ENCODE measurements around the gene NIPAL3.
A peak's percentile ranks its signal among the peaks of the same experiment; 100 is the strongest.

The NIPAL3 gene

GRCh38 chr1:24415334-24415909, at the start of gene NIPAL3:
NIPAL3 (plus strand) TSS chr1:24415802; CDS start chr1:24419548, 3,746 bp downstream.
- DNase-seq (ENCODE audit: low read depth in 2 of 2): peak; percentile 92 to 97

- no peak for DNase-seq (ENCODE audit: low read depth in 2 of 2)
Measured at GRCh38 chr1:24366707-24367106, 48.9 kb upstream of the NIPAL3 start.

- no peak for DNase-seq (ENCODE audit: low read depth in 2 of 2)
Measured at GRCh38 chr1:24369199-24369598, 46.4 kb upstream of the NIPAL3 start.

DNA sequence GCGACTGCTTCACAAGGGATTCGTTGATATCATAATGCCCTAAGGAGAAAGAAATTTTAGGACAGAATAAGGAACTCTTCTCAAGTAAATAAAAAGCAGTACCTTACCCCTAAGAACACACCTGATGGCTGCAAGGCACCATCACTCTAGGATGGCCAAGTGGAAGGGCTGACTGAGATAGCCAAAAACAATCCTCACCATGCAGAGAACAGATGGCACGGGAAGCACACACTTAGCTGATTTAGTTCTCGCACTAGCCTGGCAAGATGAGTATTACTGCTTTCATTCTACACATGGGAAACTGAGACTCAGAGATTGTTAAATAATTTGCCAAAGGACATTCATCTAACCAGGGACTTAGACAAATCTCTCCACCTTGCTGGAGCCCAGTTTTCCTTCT, 45.8 kb upstream of the NIPAL3 start:
- no peak for DNase-seq (ENCODE audit: low read depth in 2 of 2)

DNA sequence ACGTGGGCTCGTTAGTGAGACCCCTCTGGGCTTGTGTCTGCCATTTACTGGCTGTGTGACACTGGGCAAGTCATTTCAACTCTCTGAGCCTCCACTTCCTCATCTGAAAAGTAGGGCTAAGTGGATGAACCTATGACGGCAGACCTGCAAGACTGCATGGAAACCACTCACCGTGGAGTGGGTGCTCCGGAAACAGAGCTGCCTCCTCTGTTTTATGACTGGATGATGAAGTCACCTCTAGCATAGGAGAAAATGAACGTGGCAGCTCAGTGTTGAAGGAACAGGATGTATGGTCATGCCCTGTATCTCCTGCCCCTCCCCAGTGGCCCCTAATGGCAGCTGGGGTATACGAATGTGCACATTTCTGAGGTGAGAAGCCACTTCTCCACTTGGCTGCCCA, 42.6 kb upstream of the NIPAL3 start:
- no peak for DNase-seq (ENCODE audit: low read depth in 2 of 2)

DNA sequence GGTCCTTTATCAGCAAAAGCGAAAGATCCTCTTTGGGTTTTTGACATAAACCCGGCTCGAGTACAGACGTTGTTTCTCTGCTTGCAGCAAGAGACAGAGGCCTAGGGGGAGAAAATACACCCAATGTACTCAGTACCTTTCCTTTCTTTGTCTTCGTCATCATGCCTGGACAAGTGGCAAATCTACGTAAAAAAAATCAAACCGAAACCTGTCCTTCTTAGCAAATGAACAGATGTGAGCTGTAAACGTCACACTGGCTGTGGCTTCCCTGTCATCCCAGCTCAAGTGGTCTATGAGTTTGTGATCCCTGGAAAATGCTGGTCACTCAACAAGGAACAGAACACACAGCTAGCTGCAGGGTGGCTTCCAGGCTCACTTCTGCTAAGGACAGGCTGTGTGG, 41.9 kb upstream of the NIPAL3 start:
- DNase-seq (ENCODE audit: low read depth in 2 of 2): no peak

DNA sequence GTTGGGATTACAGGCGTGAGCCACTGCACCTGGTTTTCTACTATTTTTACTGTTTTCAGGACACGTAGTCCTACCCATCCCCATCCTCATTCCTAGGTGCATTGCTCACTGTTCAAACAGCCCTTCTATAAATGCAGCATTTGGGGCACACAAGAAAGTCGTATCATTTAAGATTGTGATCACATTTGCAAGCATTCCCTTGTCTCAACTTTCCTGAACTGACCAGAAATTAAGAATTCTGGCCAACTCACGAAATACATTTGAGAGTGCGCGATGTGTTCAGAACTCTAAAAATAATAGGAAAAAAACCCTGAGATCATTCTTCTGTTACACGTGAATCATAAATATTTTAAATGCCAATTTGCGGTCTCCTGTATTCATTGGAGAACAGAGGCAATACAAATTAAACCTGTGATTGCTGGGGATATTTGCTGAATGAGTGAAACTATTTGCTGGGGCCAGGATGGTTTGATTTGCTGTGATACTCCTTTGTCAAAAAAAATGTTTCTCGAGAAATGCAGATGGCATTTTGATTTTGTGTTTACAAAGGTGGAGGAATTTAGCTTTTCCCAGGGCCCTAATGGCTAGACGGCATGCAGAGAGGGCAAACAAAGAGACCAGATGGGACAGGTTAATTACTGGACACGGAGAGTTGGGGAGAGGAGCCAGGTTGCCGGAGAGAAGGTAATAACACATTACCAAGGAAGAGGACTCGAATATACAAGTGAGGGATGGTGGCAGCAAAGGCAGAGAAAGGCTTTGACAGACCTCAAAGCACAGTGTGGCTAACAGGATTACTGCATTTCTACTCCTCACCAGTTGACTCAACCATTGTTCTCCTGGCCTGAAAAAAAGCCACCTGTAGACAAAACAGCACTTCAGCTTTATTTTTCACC, 40.5 kb upstream of the NIPAL3 start:
- no peak for DNase-seq (ENCODE audit: low read depth in 2 of 2)

DNA sequence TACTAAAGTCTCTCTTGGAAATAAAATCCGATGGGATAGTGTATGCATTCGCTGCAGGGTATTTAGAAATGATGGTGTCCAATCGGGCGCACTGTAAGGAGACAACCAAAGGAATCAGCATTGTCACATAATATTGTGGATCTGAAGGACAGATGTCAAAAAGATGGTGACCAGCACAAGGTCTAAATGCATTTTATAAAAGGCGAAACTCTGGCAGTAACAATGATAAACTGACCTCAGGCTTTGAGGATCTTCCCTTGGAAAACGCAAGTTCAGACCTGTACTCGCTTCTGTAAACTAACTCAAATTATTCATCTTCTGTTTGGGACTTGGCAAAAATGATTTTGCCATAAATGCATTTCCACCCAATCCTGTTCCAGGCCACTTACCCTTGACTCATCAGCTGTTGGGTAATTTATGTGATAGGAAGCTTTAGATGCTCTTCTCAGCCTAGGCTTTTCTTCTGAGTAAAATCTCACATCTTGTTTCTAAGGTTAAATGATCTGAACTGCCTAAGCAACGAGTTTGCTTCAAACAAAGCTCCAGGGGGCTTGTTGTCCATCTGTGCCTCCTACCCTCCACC, 35.8 kb upstream of the NIPAL3 start:
- no peak for DNase-seq (ENCODE audit: low read depth in 2 of 2)

GRCh38 chr1:24380508-24380907, 35.1 kb upstream of the NIPAL3 start:
- DNase-seq (ENCODE audit: low read depth in 2 of 2): no peak

DNA sequence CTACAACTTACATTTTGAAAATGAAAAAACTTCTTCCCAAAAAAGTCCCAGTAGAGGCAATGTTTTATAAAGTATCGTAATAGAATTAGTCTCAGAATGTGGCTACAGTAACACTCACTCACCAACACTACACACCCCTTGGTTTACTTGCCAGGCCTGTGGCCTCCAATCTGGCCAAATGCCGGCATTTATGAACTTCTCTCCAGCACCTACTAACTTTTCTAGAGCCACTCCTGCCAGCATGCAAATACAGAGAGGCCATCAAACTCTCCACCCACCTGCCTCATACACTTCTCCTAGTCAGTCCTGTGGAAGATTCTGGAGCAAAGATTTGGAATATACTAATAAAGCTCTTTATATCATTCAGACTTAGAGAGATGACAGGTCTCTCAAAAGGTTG, 34.3 kb upstream of the NIPAL3 start:
- DNase-seq (ENCODE audit: low read depth in 2 of 2): no peak

GRCh38 chr1:24382165-24382577, 33.4 kb upstream of the NIPAL3 start:
- DNase-seq (ENCODE audit: low read depth in 2 of 2): no peak

DNA sequence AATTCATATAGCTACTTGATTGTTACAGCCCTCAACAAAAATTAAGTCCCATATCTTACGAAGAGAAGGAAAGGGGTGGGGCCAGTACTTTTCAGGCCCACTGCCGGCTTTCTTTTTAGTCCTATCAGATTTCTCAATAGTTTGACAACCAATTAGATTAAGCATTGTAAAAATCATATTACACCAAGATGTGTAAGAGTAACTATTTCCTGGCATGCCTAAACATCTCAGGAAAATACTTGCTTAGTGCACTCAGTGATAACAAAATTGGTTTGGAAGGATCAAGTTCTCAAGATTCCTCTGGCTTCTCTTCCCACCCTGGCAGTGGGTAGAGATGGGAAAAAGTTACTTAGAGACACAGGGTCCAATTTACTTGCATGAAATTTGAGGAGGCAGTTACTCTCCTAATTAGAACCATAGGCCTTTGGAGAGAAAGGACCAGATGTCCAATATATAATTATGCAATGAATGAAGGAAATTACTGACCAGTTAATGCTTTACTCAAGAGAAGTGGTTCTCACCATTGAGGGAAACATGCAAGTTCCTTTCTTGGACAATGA, 32.1 kb upstream of the NIPAL3 start:
- DNase-seq (ENCODE audit: low read depth in 2 of 2): no peak

DNA sequence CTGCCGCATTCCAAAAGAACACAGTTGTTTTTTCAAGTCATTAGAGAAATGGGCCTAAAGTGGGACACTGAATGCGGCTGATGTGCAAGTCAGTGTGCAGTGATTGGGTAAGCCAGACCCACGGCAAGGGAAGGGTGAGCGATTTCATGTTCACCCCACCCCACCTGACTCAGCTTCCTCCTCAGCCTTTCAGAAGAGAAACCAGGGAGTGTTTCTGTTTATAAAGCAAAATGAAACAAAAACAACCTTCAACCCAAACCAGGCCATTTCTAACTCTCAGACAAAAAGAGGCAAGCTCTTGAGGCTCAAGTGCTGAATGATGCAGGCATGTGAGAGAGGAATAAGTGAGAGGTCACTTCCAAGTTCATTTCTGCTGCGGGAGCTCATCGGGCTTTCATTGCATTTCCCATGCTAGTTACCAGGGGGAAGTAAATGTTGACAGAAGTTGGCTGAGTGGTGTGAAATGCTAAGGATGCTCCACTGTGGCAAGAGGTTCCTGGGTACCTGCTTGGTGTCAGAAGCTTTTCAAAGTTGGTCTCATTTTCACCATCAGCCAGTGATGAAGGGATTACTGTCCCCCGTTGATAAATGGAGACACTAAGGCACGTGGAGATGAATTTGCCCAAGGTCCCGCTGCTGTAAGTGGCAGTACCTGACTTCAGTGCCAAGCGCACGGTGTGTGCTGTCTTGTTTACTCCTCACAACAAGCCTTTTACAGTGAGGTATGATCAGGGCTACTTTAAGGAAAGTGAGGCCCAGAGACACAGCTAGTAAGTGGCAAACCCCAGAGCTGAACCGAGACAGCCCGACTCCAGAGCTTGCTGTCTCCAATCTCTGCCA, 31.1 kb upstream of the NIPAL3 start:
- no peak for DNase-seq (ENCODE audit: low read depth in 2 of 2)

DNA sequence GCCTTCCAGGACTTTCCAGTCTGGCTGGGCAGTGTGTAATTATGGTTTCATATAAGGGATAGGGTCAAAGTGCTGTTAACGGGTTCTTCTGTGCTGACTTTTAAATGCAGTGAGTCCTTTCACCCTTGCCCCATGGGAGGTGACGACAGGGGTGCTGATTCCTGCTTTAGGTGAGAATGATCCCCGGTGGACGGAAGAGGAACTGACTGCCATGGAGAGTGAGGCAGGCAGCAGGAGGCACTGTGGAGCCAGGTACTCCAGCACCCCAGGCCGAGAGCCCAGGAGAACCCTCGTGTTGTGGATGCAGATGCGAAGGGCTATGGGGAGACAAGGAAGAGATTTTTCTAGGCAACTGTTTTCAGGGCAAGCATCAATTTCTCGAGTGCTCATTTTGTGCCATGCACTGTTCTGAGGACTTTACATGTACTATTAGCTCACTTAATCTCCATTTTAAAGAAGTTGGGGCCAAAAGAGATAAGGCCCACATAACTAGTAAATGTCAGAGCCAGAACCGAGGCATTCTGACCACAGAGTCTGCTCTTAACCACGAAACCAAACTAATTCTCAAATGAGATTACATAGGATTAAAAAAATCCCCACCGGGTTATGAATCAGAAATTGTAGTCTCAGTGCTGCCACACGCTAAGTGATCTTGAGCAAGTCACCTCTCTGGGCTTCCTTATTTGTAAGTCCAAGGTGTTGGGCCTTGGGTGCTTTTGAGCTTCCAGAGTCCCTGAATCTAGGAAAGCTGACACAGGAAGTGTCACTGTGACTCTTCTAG, 30.3 kb upstream of the NIPAL3 start:
- DNase-seq (ENCODE audit: low read depth in 2 of 2): no peak

- DNase-seq (ENCODE audit: low read depth in 2 of 2): no peak
Measured at GRCh38 chr1:24386241-24386640, 29.4 kb upstream of the NIPAL3 start.

DNA sequence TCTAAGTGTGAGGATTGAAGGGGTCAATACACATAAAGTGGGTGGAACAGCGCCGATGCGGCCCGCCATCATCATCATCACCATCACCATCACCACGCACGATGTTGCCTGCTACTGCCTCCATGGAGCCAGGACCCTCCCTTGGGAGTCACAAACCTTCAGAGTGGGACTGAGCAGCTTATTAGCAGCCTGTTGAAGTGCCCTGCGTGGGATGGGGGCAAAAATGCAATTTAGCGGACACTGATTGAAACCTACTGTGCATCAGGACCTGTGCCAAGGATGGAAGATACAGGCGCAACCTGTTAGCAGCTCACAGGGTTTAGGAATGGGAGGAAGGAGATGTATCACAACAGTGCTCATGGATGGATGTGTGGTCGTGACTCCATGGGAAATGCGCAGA, 28.7 kb upstream of the NIPAL3 start:
- DNase-seq (ENCODE audit: low read depth in 2 of 2): no peak

DNA sequence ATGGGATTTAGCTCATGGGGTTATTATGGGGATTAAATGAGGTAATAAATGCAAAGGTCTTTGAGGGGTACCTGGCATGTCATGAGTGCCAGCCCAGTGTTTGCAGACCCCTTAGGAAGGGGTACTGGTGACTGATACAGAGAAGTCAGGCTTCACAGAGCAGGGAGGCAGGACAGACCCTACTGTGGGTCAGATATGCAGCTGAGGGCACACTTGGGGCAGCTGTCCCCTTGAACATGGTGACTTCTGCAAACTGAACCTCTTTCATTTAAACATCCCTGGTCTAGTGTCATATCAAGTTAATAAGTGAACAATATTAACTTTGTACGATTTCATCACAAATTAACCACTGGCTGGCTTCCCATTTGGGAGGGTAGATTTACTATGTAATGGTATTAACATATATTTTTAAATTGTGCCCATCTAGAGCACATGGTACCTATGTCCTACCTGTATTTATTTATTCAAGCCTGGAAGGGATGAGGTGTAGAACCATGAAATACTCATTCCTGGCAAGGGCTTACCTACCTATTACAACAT, 27.9 kb upstream of the NIPAL3 start:
- DNase-seq (ENCODE audit: low read depth in 2 of 2): no peak

DNA sequence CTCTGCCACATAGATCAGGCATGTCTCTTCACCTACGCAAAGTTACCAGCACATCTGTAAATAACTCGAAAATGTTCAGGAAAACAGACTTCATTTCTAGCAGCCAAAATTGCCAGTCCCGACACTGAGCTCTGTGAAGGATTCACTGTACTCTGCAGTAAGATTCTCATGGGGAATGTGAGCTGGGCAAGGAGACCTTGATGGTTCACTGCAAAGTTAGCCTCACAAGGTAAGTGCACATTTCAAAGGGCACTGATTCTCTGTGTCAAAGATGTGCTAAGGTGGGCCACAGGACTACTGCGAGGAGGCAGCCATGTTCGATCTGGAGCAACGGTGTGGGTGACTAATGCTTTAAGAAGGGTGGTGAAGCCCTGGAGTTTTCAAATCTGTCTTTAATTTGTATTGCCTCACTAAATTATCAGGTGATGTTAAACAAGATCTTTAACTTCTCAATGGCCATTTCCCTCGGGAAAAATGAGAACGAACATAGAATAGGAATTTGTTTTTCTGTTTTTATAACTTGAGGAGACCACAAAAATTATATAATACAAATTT, 27.2 kb upstream of the NIPAL3 start:
- no peak for DNase-seq (ENCODE audit: low read depth in 2 of 2)

DNA sequence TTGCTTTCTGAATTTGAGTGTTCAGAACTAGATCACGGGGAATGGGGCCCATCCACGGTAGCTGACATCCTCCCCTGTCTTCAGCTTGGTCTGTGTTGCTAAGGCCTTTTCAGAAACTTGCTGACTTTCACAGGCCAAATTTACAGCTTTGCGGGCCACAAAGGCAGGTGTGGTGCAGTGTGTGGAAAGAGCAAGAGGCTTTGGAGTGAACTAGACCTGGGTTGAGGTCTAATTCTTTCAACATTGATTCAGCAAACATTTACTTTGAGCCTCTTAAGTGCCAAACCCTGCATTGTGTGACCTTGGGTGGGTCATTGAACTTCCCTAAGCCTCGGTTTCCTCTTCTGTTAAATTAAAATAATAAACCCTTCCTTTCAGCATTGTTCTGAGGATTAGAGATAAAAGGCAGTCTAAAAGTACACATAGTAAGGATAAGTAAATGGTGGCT, 26.3 kb upstream of the NIPAL3 start:
- DNase-seq (ENCODE audit: low read depth in 2 of 2): no peak

All from stimulated activated CD8-positive, alpha-beta memory T cell treated with anti-CD3 and anti-CD28 coated beads, Interleukin-15, amount 100 ng/mL, for 4 hours (primary cell).